Activated CD8-positive, alpha-beta T cell treated with anti-CD3 and anti-CD28 coated beads for 36 hours (primary cell): ENCODE results near the gene SERPIND1. TPM values are rescaled to one million over a fixed set of nuclear protein-coding genes. Genes with fewer than 3 reads are reported as not detected.
A peak's percentile ranks its signal among the peaks of the same experiment; 100 is the strongest.

Source experiments
- ATAC-seq: fragments of 200-7000 bp; cut with Tn5 transposase; one replicate; pipeline ENCODE4 v1.10.0; 2021; ENCODE audit warnings: mild to moderate bottlenecking, moderate library complexity
- CTCF ChIA-PET: fragments of 350-600 bp; sonication (Branson Sonifier 250); formaldehyde crosslinking; loops from one replicate; lab custom pipeline; 2021; ENCODE audit warnings: antibody characterized with exemption; lab: Charles Lee
- POLR2A ChIA-PET: fragments of 350-600 bp; sonication (Branson Sonifier 250); formaldehyde crosslinking; loops from one replicate; lab custom pipeline; 2021; ENCODE audit warnings: antibody characterized with exemption; lab: Charles Lee
- DNase-seq: peaks from one replicate; pipeline ENCODE4 v3.0.0-alpha.2; 2020
- H3K27ac Mint-ChIP-seq: one replicate; pipeline ENCODE4 v1.8.0; 2021; ENCODE audit warnings: mild to moderate bottlenecking, mixed read lengths
- H3K27me3 Mint-ChIP-seq: one replicate; pipeline ENCODE4 v1.8.0; 2021; ENCODE audit warnings: mixed read lengths
- H3K36me3 Mint-ChIP-seq: one replicate; pipeline ENCODE4 v1.8.0; 2021; ENCODE audit warnings: low read depth, mixed read lengths
- H3K4me1 Mint-ChIP-seq: one replicate; pipeline ENCODE4 v1.8.0; 2021; ENCODE audit warnings: low read depth, mixed read lengths
- H3K4me3 Mint-ChIP-seq: one replicate; pipeline ENCODE4 v1.8.0; 2021; ENCODE audit warnings: mild to moderate bottlenecking, moderate library complexity, mixed read lengths
- H3K9me3 Mint-ChIP-seq: one replicate; pipeline ENCODE4 v1.8.0; 2021; ENCODE audit warnings: mixed read lengths
- intact Hi-C: fragments of 100-400 bp; cut with micrococcal nuclease; formaldehyde crosslinking; loops from one replicate; pipeline ENCODE4 v1.10.0; 2022
- total RNA-seq, 2 experiments: library from RNA; stranded (reverse); gene quantifications; one replicate each; pipeline ENCODE4 v1.2.3, GENCODE V29; 2021
- TF ChIP-seq, protein P1 (sequence below): fragments of 200-600 bp; IDR thresholded peaks from one replicate; pipeline ENCODE4 v1.8.0; 2022; ENCODE audit warnings: antibody characterized with exemption, mild to moderate bottlenecking

The SERPIND1 gene
- total RNA-seq, 2 experiments from 2014 or later = not detected

DNA sequence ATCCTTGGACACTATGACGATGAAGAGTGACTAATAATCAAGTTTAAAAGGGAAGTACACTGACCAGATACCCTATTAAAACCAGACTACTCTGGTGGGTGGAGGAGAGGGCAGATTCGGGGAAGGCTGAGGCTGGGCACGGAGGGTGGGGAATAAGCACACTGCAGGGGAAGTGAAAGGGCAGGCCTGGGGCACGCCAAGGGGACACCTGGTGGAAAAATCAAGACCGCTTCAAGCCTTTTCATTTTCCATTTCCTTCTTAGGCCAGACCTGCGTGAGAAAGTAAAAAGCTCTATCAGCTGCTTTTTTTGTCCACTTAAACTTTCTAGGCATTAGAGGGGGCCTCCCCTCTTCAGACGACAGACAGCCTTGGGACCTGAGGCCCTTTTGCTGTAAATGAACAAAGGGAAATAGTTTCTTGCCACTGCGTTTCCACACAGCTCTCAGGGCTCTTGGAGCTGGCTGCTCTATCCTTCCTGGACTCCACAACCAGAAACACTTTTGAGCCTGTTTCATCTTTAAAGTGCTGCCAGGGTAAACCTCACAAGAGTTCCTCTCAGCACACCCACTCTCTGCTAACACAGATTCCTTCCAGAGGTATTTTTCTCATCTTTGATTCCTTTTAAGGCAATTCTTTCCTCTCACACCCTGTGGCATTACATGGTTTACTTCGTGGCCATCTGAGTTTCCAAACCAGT lies 25.0 kb upstream of the SERPIND1 start:
- Mint-ChIP-seq H3K9me3 (no peaks in the 10 kb centered on the region), H3K27ac (peak overlapping the region; percentile 60), H3K4me1 (peaks cover 20% of the 10 kb centered on the region), H3K36me3 (peaks cover 9% of the 10 kb centered on the region), H3K4me3 (no peak overlapping the region), H3K27me3 (no peaks in the 10 kb centered on the region)
- ChIA-PET CTCF (interaction anchor here (3.1 kb wide), 1 partner anchor 35 kb away, joined by 9 read pairs; no protein-coding TSS in a partner anchor), POLR2A (no interaction called here)
- intact Hi-C loops = no loop called here
- TF ChIP-seq, protein P1, sequence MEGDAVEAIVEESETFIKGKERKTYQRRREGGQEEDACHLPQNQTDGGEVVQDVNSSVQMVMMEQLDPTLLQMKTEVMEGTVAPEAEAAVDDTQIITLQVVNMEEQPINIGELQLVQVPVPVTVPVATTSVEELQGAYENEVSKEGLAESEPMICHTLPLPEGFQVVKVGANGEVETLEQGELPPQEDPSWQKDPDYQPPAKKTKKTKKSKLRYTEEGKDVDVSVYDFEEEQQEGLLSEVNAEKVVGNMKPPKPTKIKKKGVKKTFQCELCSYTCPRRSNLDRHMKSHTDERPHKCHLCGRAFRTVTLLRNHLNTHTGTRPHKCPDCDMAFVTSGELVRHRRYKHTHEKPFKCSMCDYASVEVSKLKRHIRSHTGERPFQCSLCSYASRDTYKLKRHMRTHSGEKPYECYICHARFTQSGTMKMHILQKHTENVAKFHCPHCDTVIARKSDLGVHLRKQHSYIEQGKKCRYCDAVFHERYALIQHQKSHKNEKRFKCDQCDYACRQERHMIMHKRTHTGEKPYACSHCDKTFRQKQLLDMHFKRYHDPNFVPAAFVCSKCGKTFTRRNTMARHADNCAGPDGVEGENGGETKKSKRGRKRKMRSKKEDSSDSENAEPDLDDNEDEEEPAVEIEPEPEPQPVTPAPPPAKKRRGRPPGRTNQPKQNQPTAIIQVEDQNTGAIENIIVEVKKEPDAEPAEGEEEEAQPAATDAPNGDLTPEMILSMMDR = no peak
- ATAC-seq (no peak), DNase-seq (no peak)

DNA sequence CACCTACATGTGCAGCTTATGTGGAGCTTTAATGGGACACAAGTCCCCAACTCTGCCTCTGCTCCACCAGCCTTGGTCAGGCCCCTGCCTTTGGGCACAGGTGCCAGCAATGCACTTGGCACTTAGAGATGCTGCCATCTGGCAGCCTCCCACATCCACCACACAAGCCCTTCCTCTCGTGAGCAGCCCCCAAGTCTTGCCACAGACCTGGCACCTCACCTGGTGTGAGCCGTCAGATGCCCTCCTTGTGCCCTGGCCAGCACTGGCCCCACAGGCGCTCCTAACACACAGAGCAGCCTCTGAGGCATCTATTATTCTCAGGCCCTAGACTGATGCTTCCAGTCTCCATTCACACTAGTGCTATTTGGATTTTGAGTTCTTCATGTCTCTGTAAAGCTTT lies 24.5 kb upstream of the SERPIND1 start:
- H3K36me3 Mint-ChIP-seq = peaks cover 9% of the 10 kb centered on the region
- peaks cover 20% of the 10 kb centered on the region for H3K4me1 Mint-ChIP-seq
- H3K27me3 Mint-ChIP-seq = no peaks in the 10 kb centered on the region
- no peak overlapping the region for H3K4me3 Mint-ChIP-seq
- no peak for DNase-seq
- intact Hi-C loops = no loop called here
- ATAC-seq = no peak
- no peaks in the 10 kb centered on the region for H3K9me3 Mint-ChIP-seq
- CTCF ChIA-PET = interaction anchor here (1.5 kb wide), 1 partner anchor 8 kb away, joined by 8 read pairs; no protein-coding TSS in a partner anchor
- POLR2A ChIA-PET = interaction anchor here (0.5 kb wide), 1 partner anchor 212 kb away, joined by 3 read pairs; no protein-coding TSS in a partner anchor
- peak overlapping the region; percentile 60 for H3K27ac Mint-ChIP-seq
- TF ChIP-seq, protein P1 = no peak

DNA sequence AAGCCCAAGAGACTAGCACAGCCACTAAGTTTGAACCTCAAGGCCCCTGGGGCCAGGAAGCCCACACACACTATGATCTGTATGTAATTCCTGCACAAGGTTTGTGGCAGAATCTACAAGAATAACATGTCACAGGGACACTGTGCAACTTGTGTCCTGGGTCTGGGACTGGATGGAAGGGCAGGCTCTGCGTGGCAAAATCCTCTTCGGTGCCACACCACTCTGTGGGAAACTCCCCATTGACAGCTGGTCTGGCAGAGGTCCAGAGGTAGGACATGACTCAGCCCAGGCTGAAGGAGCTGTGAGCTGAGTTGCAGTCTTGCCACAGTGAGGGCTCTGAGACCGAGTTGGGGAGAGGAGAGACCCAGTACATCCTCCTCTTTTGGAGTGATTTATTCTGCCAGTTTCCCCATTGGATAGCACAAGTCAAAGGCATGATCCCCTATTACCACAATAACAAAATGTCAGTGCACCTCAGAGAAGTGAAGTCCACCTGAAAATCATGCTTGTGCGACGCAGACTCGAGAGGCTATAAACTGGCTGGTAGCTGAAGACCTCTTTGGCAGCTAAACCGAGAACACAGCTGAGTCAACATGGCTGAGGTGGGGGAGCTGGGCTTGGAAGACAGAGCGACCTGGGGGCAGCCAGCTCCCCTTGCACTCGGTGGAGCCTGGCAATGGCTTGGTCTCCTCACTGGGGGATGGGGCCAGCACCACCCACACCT lies 23.3 kb upstream of the SERPIND1 start:
- ChIA-PET CTCF (interaction anchor here (1.5 kb wide), 1 partner anchor 9 kb away, joined by 8 read pairs; no protein-coding TSS in a partner anchor), POLR2A (no interaction called here)
- no peaks in the 10 kb centered on the region for H3K27me3 Mint-ChIP-seq
- H3K9me3 Mint-ChIP-seq = no peaks in the 10 kb centered on the region
- H3K27ac Mint-ChIP-seq = peak overlapping the region; percentile 22
- H3K36me3 Mint-ChIP-seq = peaks cover 7% of the 10 kb centered on the region
- TF ChIP-seq, protein P1 = no peak
- DNase-seq (peak; percentile 63), ATAC-seq (peak; percentile 86)
- peaks cover 20% of the 10 kb centered on the region for H3K4me1 Mint-ChIP-seq
- no peak overlapping the region for H3K4me3 Mint-ChIP-seq
- intact Hi-C loops = no loop called here

DNA sequence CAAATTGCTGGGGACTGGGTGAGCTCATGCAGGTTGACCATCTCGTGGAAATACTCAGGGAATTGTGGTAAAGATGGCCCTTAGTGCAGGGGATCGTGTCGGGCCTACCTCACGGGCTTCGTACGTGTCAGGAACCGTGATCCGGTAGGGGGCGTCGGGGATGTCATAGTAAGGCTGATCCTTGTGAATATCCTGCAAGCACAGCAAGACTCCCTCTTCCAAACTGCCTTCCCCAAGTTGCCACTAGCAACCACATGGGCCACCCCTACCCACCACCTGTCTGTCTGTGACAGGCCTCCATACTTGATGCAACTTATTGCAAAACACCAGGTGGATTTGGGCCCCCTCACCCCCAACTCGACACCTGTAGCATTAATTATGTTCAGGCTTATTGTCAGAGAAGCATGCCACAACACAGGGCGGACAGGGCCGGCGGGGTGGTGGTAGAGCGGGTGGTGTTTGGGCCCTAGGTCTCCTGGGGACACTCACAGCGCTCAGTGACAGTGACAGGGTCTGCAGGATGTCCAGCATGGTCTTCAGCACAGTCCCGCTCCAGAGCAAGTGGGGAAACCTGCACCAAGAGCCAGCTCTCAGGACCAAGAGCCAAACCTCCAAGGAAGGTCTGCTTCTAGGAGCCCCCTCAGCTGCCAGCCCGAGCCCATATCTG lies 22.6 kb upstream of the SERPIND1 start:
- H3K27ac Mint-ChIP-seq = no peak overlapping the region
- DNase-seq = no peak
- CTCF ChIA-PET = interaction anchor here (1.5 kb wide), 1 partner anchor 10 kb away, joined by 8 read pairs; no protein-coding TSS in a partner anchor

More for the DNA sequence above, 22.6 kb upstream of the SERPIND1 start:
- intact Hi-C loops = no loop called here
- POLR2A ChIA-PET = no interaction called here
- no peak for ATAC-seq
- no peak overlapping the region for H3K4me3 Mint-ChIP-seq
- peaks cover 7% of the 10 kb centered on the region for H3K36me3 Mint-ChIP-seq
- H3K4me1 Mint-ChIP-seq = peaks cover 20% of the 10 kb centered on the region
- H3K9me3 Mint-ChIP-seq = no peaks in the 10 kb centered on the region
- TF ChIP-seq, protein P1 = no peak
- H3K27me3 Mint-ChIP-seq = no peaks in the 10 kb centered on the region
